ENCODE data around the gene ATOH7.
"Not testable (repeated sequence)": the region's sequence is repeated elsewhere in the genome, so short reads cannot be mapped to it uniquely, and the experiment has no call there.

ATOH7 gene

DNA sequence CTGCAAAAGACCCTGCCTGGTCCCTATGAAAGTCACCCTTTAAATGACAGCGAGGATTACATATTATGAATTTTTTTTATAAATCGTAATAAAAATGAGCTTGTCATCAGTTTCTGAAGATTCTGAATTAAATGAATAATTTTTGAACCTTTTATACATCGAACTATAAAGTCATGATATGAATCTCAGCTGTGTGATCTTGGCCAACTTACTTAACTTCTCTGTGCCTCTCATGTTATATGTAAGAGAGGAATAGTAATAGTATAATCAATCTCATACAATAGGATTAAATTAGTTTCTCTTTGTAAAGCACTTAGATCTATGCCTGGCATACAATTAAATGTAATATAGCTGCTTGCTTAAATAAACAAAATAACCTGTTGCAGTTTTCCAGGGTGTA is 5.3 kb upstream of the ATOH7 start:
- DNase-seq (ENCODE audit: low read depth): no peak

DNA sequence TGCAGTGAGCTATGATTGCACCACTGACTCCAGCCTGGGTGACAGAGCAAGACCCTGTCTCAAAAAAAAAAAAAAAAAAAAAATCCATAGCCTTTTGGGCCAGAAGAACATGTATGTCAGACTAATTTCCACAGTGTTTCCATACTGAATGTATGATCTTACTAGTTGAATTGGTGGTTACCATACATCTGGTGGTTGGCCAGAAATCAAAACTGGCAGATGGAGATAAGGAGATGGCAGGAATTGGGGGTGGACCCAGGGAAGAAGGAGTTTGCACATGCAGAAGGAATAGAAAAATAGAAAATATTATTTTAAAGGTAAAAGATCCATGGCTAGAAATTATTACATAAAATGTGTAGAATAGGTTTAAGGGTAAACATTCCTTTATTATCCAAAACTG is 3.7 kb upstream of the ATOH7 start:
- DNase-seq (ENCODE audit: low read depth): no peak

DNA sequence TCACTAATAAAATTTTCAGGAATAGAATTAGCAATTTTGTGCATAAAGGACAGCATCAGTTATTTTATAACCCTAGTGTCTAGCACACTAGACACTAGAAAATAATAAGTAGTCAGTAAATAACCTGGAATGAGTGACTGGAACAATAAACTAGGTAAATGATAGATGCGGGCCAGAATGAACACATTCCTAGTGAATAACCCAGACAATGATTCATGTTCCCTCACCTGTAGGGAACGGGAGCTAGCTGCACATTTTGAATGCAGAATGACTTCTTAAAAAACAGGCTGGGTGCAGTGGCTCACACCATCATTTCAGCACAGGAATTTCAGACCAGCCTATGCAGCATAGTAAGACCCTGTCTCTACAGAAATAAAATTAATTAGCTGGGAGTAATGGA is 3.2 kb upstream of the ATOH7 start:
- DNase-seq (ENCODE audit: low read depth): no peak

DNA sequence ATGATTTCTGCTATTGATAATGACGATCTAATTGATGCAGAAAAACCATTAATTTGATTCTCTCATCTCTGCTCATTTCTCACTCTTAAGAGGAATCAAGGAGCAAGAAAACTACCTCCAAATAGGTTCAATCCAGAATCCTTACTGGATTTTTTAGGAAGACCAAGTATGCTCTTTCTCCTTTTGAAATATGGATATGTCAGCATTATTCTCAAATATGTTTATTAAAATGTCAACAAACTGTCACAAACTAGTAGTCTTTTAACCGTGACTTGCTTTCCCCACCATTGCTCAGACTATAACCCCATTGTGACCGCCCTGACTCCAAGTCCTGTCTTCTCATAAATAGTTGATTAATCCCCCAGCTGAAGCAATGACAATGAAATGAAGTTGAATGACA is 1.1 kb upstream of the ATOH7 start:
- DNase-seq (ENCODE audit: low read depth): no peak

GRCh38 chr10:68231106-68231816 is 652 bp downstream of the ATOH7 start:
- no peak for DNase-seq (ENCODE audit: low read depth)

- DNase-seq (ENCODE audit: low read depth): no peak
Observed at GRCh38 chr10:68230268-68230667, 1.6 kb downstream of the ATOH7 start.

- DNase-seq (ENCODE audit: low read depth): no peak
Observed at GRCh38 chr10:68224810-68225209, 7.1 kb downstream of the ATOH7 start.

- no peak for DNase-seq (ENCODE audit: low read depth)
Observed at GRCh38 chr10:68223535-68224165, 8.3 kb downstream of the ATOH7 start.

DNA sequence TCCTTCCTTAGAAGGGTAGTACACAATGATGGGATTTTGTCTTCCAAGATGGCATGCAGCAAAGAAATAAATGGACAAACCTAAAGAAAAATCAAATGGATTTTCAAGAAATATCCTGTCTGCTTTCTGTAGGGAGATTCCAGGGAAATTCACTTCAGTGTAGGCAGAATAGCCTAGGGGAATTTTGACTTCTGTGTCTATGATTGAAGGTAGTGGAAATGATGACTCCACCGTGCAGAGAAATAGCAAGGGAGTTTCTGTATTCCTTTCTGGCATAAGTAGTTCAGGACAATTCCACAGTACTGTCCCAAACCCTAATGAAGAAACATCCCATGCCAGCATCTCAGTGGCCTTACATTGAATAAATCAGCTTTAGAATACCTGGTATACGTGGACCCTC is 9.5 kb downstream of the ATOH7 start:
- DNase-seq (ENCODE audit: low read depth): no peak

GRCh38 chr10:68221196-68221595 is 10.7 kb downstream of the ATOH7 start:
- no peak for DNase-seq (ENCODE audit: low read depth)

DNA sequence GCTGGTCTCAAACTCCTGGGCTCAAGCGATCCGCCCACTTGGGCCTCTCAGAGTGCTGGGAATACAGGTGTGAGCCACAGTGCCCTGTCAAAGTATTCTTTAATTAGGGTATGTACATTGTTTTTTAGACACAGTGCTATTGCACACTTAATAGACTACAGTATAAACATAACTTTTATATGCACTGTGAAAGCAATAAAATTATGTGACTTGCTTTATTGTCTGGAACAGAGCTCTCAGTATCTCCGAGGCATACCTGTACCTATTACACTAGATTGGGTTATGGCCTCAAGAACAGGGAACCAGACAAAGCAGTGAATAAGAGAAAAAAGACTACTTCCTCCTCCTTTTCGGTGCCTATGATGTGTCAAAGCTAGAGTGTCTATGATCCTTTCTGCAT is 13.1 kb downstream of the ATOH7 start:
- no peak for DNase-seq (ENCODE audit: low read depth)

- no peak for DNase-seq (ENCODE audit: low read depth)
Observed at GRCh38 chr10:68212721-68213352, 19.1 kb downstream of the ATOH7 start.

- no peak for DNase-seq (ENCODE audit: low read depth)
Observed at GRCh38 chr10:68211669-68212068, 20.2 kb downstream of the ATOH7 start.

DNA sequence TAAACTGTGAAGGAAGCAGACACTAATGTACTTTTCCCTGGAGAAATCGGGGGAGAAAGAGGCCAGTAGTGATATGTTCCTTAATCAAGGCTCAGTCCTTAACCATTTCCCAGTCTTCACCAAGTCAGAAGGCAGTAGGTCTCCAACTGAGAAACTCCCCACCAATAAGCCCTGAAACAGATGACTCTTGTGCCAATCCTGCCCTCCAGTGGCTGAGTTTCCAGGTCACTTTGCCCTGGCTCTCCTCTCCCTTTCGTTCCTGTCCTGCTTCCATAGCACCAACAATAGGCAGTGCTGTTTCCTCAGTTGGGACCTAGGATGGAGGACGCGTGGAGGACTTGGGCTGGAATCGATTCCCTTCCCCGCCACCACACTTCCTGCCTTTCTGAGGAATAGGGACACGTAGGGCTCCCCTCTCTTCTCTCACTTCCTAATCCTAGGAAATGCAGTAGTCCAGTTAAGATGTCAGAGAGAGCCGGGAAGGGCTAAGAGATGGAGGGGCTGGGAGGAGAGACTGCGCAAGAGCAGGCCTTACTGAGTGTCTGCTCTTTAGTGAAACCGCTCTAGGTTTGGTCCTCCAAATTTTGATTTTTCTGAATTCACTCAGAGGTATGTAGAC is 23.4 kb downstream of the ATOH7 start:
- DNase-seq (ENCODE audit: low read depth): no peak

GRCh38 chr10:68202960-68203353 is 29.0 kb downstream of the ATOH7 start:
- DNase-seq (ENCODE audit: low read depth): no peak

- no peak for DNase-seq (ENCODE audit: low read depth)
Observed at GRCh38 chr10:68196701-68197100, 35.2 kb downstream of the ATOH7 start.

DNA sequence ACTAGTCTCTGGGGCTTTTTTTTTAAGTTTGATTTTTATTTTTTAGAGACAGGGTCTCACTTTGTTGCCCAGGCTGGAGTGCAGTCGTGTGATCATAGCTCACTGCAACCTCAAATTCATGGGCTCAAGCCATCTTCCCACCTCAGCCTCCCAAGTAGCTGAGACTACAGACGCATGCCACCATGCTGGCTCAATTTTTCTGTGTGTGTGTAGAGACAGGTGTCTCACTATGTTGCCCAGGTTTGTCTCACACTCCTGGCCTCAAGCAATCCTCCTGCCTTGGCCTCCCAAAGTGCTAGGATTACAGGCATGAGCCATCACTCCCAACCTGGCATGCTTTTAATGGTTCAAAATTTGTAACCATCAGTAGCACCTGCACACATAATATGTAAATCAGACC is 36.1 kb downstream of the ATOH7 start:
- DNase-seq (ENCODE audit: low read depth): not testable (repeated sequence)

DNA sequence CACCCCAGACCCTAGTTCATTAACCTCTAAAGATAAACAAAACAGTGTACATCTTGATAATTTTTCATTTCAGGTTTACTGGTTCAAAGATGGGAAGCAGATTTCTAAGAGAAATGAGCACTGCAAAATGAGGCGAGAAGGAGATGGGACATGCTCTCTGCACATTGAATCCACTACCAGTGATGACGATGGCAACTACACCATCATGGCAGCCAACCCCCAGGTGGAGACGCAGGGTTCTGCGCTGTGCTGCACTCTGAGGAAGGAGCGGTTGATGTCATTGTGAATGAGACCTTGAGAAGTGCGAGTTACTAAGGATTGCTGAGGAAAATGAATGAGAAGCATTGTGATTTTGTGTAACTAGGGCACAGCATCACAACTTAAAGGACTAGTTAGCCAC is 37.6 kb downstream of the ATOH7 start:
- DNase-seq (ENCODE audit: low read depth): no peak

GRCh38 chr10:68192113-68192512 is 39.8 kb downstream of the ATOH7 start:
- no peak for DNase-seq (ENCODE audit: low read depth)

- no peak for DNase-seq (ENCODE audit: low read depth)
Observed at GRCh38 chr10:68188835-68189234, 43.1 kb downstream of the ATOH7 start.

DNA sequence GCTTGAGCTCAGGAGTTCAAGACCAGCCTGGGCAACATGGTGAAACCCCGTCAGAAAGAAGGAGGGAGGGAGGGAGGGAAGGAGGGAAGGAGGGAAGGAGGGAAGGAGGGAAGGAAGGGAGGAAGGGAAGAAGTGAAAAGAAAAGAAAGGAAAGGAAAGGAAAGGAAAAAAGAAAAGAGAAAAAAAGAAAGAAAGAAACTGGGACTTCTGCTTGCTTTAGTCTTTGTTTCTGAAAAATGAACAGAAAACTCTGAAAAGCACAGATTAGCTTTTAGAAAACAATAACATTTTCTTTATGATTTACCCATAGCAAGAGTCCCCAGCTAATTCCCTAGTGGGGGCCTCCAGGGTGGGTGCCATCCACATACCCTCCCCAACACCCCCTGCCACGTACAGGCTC is 46.8 kb downstream of the ATOH7 start:
- DNase-seq (ENCODE audit: low read depth): no peak

GRCh38 chr10:68184546-68184945 is 47.4 kb downstream of the ATOH7 start:
- no peak for DNase-seq (ENCODE audit: low read depth)
